PC-9 (cell line): ENCODE data around the gene SYMPK.

ENCODE experiments used
- CTCF ChIP-seq: fragments of 200-600 bp; sonication (generic); conservative IDR thresholded peaks from 2 replicates; pipeline ENCODE4 v1.6.1; 2017; ENCODE audit warnings: mixed run types, antibody characterized with exemption, mild to moderate bottlenecking, moderate library complexity
- EZH2 ChIP-seq: fragments of 200-600 bp; sonication (generic); IDR thresholded peaks from 2 replicates; pipeline ENCODE4 v1.8.0; 2017; ENCODE audit warnings: antibody characterized with exemption, low read depth

GRCh38 chr19:45814166-45814780, 48.7 kb downstream of the SYMPK start:
- no peak for TF ChIP-seq CTCF
- no peak for TF ChIP-seq EZH2
